WTC11 (cell line): ENCODE measurements around the gene MFAP1. TPM values are rescaled to one million over a fixed set of nuclear protein-coding genes. Genes with fewer than 3 reads are reported as not detected.
"Not testable (repeated sequence)": the region's sequence is repeated elsewhere in the genome, so short reads cannot be mapped to it uniquely, and the experiment has no call there.

Experiments used
- ATAC-seq: fragments of 200-7000 bp; cut with Tn5 transposase; 2 replicates; pipeline ENCODE4 v1.10.0; 2021; ENCODE audit warnings: mild to moderate bottlenecking, moderate library complexity
- CTCF ChIA-PET: fragments of 300-600 bp; sonication (Branson Sonifier 250); formaldehyde crosslinking; loops from one replicate; lab custom pipeline; 2021; ENCODE audit warnings: antibody characterized with exemption; lab: Charles Lee
- POLR2A ChIA-PET: fragments of 350-600 bp; sonication (Branson Sonifier 250); formaldehyde crosslinking; loops from one replicate; lab custom pipeline; 2021; ENCODE audit warnings: antibody characterized with exemption; lab: Charles Lee
- DNase-seq: peaks from one replicate; pipeline ENCODE4 v3.0.0; 2021; ENCODE audit warnings: low spot score
- H3K27ac Mint-ChIP-seq: 2 replicates; pipeline ENCODE4 v1.8.0; 2021; ENCODE audit warnings: mixed read lengths
- H3K27me3 Mint-ChIP-seq: 2 replicates; pipeline ENCODE4 v1.8.0; 2021; ENCODE audit warnings: low read depth, mild to moderate bottlenecking, moderate library complexity, mixed read lengths
- H3K36me3 Mint-ChIP-seq: 2 replicates; pipeline ENCODE4 v1.8.0; 2021; ENCODE audit warnings: mixed read lengths
- H3K4me1 Mint-ChIP-seq: 2 replicates; pipeline ENCODE4 v1.8.0; 2022; ENCODE audit warnings: mixed read lengths
- H3K4me3 Mint-ChIP-seq: 2 replicates; pipeline ENCODE4 v1.8.0; 2021; ENCODE audit warnings: mild to moderate bottlenecking, moderate library complexity, mixed read lengths
- H3K9me3 Mint-ChIP-seq: 2 replicates; pipeline ENCODE4 v1.8.0; 2021; ENCODE audit warnings: mixed read lengths
- ATF1 ChIP-seq: sonication (generic); formaldehyde crosslinking; IDR thresholded peaks from 2 replicates; pipeline ENCODE4 v1.8.1; 2023; ENCODE audit warnings: mild to moderate bottlenecking, moderate library complexity, missing genetic modification reagents
- ATF6 ChIP-seq: sonication (generic); formaldehyde crosslinking; IDR thresholded peaks from 2 replicates; pipeline ENCODE4 v1.8.1; 2023; ENCODE audit warnings: mild to moderate bottlenecking, missing genetic modification reagents
- E2F1 ChIP-seq: sonication (generic); formaldehyde crosslinking; IDR thresholded peaks from 2 replicates; pipeline ENCODE4 v1.8.0; 2022; ENCODE audit warnings: mild to moderate bottlenecking, missing genetic modification reagents
- ERG ChIP-seq: fragments of 250-450 bp; sonication (Bioruptor Pico); IDR thresholded peaks from 2 replicates; pipeline ENCODE4 v1.8.0; 2021; ENCODE audit warnings: mild to moderate bottlenecking
- ETV6 ChIP-seq: sonication (generic); formaldehyde crosslinking; IDR thresholded peaks from 2 replicates; pipeline ENCODE4 v1.8.1; 2022; ENCODE audit warnings: mild to moderate bottlenecking, missing genetic modification reagents
- FOXJ3 ChIP-seq: sonication (generic); formaldehyde crosslinking; IDR thresholded peaks from 2 replicates; pipeline ENCODE4 v1.9.0; 2021; ENCODE audit warnings: missing genetic modification reagents, mild to moderate bottlenecking, borderline replicate concordance
- FOXP1 ChIP-seq: sonication (generic); formaldehyde crosslinking; IDR thresholded peaks from 2 replicates; pipeline ENCODE4 v1.8.0; 2022; ENCODE audit warnings: missing genetic modification reagents, mild to moderate bottlenecking, moderate library complexity, borderline replicate concordance
- GTF2I ChIP-seq: fragments of 250-450 bp; sonication (Bioruptor Pico); conservative IDR thresholded peaks from 2 replicates; pipeline ENCODE4 v1.4.0; 2021; ENCODE audit warnings: mild to moderate bottlenecking
- MLX ChIP-seq: sonication (generic); formaldehyde crosslinking; IDR thresholded peaks from 2 replicates; pipeline ENCODE4 v1.8.1; 2023; ENCODE audit warnings: mild to moderate bottlenecking, missing genetic modification reagents, moderate library complexity
- NFYB ChIP-seq: sonication (generic); formaldehyde crosslinking; conservative IDR thresholded peaks from 2 replicates; pipeline ENCODE4 v1.8.0; 2022; ENCODE audit warnings: low read depth, missing genetic modification reagents
- PRRX2 ChIP-seq: fragments of 250-450 bp; sonication (Bioruptor Pico); IDR thresholded peaks from 2 replicates; pipeline ENCODE4 v1.8.0; 2021; ENCODE audit warnings: mild to moderate bottlenecking
- SP1 ChIP-seq: sonication (generic); formaldehyde crosslinking; conservative IDR thresholded peaks from 2 replicates; pipeline ENCODE4 v1.8.1; 2022; ENCODE audit warnings: missing genetic modification reagents
- TCF7 ChIP-seq: sonication (generic); formaldehyde crosslinking; IDR thresholded peaks from 2 replicates; pipeline ENCODE4 v1.8.0; 2022; ENCODE audit warnings: mild to moderate bottlenecking, low read depth, missing genetic modification reagents, moderate library complexity
- ZNF416 ChIP-seq: fragments of 250-450 bp; sonication (Bioruptor Pico); IDR thresholded peaks from 2 replicates; pipeline ENCODE4 v1.9.0; 2021; ENCODE audit warnings: mild to moderate bottlenecking, inconsistent platforms
- ZNF425 ChIP-seq: fragments of 250-450 bp; sonication (Bioruptor Pico); conservative IDR thresholded peaks from 2 replicates; pipeline ENCODE4 v1.9.0; 2021; ENCODE audit warnings: mild to moderate bottlenecking
- total RNA-seq: library from RNA; stranded (reverse); gene quantifications from 3 replicates; pipeline ENCODE4 v1.2.3, GENCODE V29; 2021

MFAP1 gene
- total RNA-seq, 1 experiment from 2014 or later = 32.4 TPM

GRCh38 chr15:43808960-43809678 is 15.4 kb downstream of the MFAP1 start:
- POLR2A ChIA-PET = interaction anchor here (0.7 kb wide), 1 partner anchor 810 kb away, joined by 4 read pairs; no protein-coding TSS in a partner anchor
- Mint-ChIP-seq H3K4me3 (no peak overlapping the region), H3K27ac (no peak overlapping the region), H3K4me1 (no peaks in the 10 kb centered on the region), H3K27me3 (no peaks in the 10 kb centered on the region), H3K9me3 (no peaks in the 10 kb centered on the region), H3K36me3 (peaks cover 87% of the 10 kb centered on the region)
- no peak for ATAC-seq
- TF ChIP-seq TCF7 (CRISPR knock-in tag) = no peak
- no peak for TF ChIP-seq ZNF416
- TF ChIP-seq ATF1 = no peak
- TF ChIP-seq E2F1 = no peak
- no peak for TF ChIP-seq GTF2I (CRISPR knock-in tag)
- TF ChIP-seq PRRX2 (CRISPR knock-in tag) = no peak
- TF ChIP-seq NFYB = no peak
- DNase-seq = no peak
- CTCF ChIA-PET = no interaction called here

- no peaks in the 10 kb centered on the region for H3K4me1 Mint-ChIP-seq
- POLR2A ChIA-PET = no interaction called here
- CTCF ChIA-PET = no interaction called here
Observed at GRCh38 chr15:43808435-43808950, 16.0 kb downstream of the MFAP1 start.

GRCh38 chr15:43802676-43803075 is 21.8 kb downstream of the MFAP1 start:
- DNase-seq, H3K27ac Mint-ChIP-seq, H3K4me3 Mint-ChIP-seq, H3K27me3 Mint-ChIP-seq, POLR2A ChIA-PET, H3K9me3 Mint-ChIP-seq, ATAC-seq: not testable (repeated sequence)
- CTCF ChIA-PET = interaction anchor here (2.0 kb wide), 1 partner anchor 26 kb away, joined by 5 read pairs; the partner anchor contains the start of gene ELL3
- H3K4me1 Mint-ChIP-seq = peaks cover 28% of the 10 kb centered on the region
- H3K36me3 Mint-ChIP-seq = peaks cover 62% of the 10 kb centered on the region

More at GRCh38 chr15:43808435-43808950, 16.0 kb downstream of the MFAP1 start:
- Mint-ChIP-seq H3K9me3 (no peaks in the 10 kb centered on the region), H3K36me3 (peaks cover 83% of the 10 kb centered on the region), H3K4me3 (no peak overlapping the region), H3K27ac (no peak overlapping the region), H3K27me3 (no peaks in the 10 kb centered on the region)
- TF ChIP-seq SP1 (CRISPR knock-in tag) = no peak
- TF ChIP-seq ATF6 = no peak
- no peak for TF ChIP-seq FOXJ3 (CRISPR knock-in tag)
- TF ChIP-seq TCF7 (CRISPR knock-in tag) = no peak
- DNase-seq = no peak
- ATAC-seq = no peak

GRCh38 chr15:43800286-43801141 is 24.0 kb downstream of the MFAP1 start, which contains the start of gene HYPK:
TSS of gene HYPK (plus strand) at chr15:43800599. CDS start at chr15:43800623, 24 bp downstream.
- ATAC-seq = peak; percentile 86
- peak; percentile 76 for TF ChIP-seq ETV6 (CRISPR knock-in tag)
- peak; percentile 72 for TF ChIP-seq SP1 (CRISPR knock-in tag)
- peak; percentile 52; the same call in 1 of the 2 replicates for TF ChIP-seq ERG
- TF ChIP-seq MLX (CRISPR knock-in tag) = no peak
- no peak for TF ChIP-seq ZNF425 (CRISPR knock-in tag)
- 0 out of 2 replicates have a peak, but pooled peaks have one; percentile 17 for TF ChIP-seq FOXP1 (CRISPR knock-in tag)
- TF ChIP-seq TCF7 (CRISPR knock-in tag) = no peak

More at GRCh38 chr15:43800286-43801141, 24.0 kb downstream of the MFAP1 start, which contains the start of gene HYPK:
- CTCF ChIA-PET = interaction anchor here (0.7 to 1.9 kb wide), 5 partner anchors 24 to 430 kb away, joined by 3 to 15 read pairs (median 4); partner anchors contain the start of genes ELL3, MFAP1, TUBGCP4 and ZSCAN29
- H3K36me3 Mint-ChIP-seq = peaks cover 57% of the 10 kb centered on the region
- H3K9me3 Mint-ChIP-seq = no peaks in the 10 kb centered on the region
- H3K4me3 Mint-ChIP-seq = peak within 1 kb of the TSS; percentile 99
- H3K27me3 Mint-ChIP-seq = no peaks in the 10 kb centered on the region
- peaks cover 38% of the 10 kb centered on the region for H3K4me1 Mint-ChIP-seq
- DNase-seq = peak; percentile 89
- H3K27ac Mint-ChIP-seq = peak within 1 kb of the TSS; percentile 99
- POLR2A ChIA-PET = interaction anchor here (0.5 to 1.6 kb wide), 8 partner anchors 8 to 128 kb away, joined by 3 to 12 read pairs (median 3); partner anchors contain the start of genes ELL3, MFAP1 and SERF2
